ENCODE measurements around the gene SLC26A5. TPM values are rescaled to one million over a fixed set of nuclear protein-coding genes. Genes with fewer than 3 reads are reported as not detected.
"Not testable (repeated sequence)": the region's sequence is repeated elsewhere in the genome, so short reads cannot be mapped to it uniquely, and the experiment has no call there.

The SLC26A5 gene
- total RNA-seq, 1 experiment from 2014 or later, result not detected

GRCh38 chr7:103432712-103433111, 13.3 kb downstream of the SLC26A5 start:
- H3K36me3 ChIP-seq, result no peaks in the 10 kb centered on the region
- no peak for DNase-seq (ENCODE audit: low read depth in 1 of 2, low spot score in 2 of 2)
- peaks cover 6% of the 10 kb centered on the region for H3K27me3 ChIP-seq (replicated peaks)

DNA sequence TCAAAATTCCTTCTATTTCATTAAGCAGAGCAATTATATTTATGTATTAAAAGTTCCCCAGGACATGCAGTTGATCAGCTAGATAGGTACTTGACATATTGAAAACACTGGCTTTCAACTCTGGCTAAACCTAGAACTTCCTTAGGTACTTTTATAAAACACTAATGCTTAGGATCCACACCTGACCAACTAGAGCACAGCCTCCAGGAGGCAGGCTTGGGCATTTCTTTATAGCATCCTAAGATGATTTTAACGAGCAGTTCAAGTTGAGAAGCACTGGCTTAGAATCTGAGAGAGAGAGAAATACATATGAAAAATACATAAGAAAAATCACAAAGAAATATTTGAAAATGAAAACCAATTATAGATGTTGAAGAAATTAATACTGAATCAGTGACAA, 20.8 kb downstream of the SLC26A5 start:
- H3K4me3 ChIP-seq, result no peak overlapping the region
- H3K27ac ChIP-seq, result no peak overlapping the region
- H3K27me3 ChIP-seq (replicated peaks), result 0 out of 2 replicates have a peak, but pooled peaks cover 5% of the 10 kb centered on the region
- H3K9me3 ChIP-seq (replicated peaks), result no peaks in the 10 kb centered on the region
- no peaks in the 10 kb centered on the region for H3K4me1 ChIP-seq (replicated peaks)
- no peak for DNase-seq (ENCODE audit: low read depth in 1 of 2, low spot score in 2 of 2)
- H3K36me3 ChIP-seq, result no peaks in the 10 kb centered on the region

More at GRCh38 chr7:103432712-103433111, 13.3 kb downstream of the SLC26A5 start:
- Histone ChIP-seq H3K4me1 (replicated peaks) (no peaks in the 10 kb centered on the region), H3K4me3 (no peak overlapping the region), H3K9me3 (replicated peaks) (no peaks in the 10 kb centered on the region), H3K27ac (no peak overlapping the region)

DNA sequence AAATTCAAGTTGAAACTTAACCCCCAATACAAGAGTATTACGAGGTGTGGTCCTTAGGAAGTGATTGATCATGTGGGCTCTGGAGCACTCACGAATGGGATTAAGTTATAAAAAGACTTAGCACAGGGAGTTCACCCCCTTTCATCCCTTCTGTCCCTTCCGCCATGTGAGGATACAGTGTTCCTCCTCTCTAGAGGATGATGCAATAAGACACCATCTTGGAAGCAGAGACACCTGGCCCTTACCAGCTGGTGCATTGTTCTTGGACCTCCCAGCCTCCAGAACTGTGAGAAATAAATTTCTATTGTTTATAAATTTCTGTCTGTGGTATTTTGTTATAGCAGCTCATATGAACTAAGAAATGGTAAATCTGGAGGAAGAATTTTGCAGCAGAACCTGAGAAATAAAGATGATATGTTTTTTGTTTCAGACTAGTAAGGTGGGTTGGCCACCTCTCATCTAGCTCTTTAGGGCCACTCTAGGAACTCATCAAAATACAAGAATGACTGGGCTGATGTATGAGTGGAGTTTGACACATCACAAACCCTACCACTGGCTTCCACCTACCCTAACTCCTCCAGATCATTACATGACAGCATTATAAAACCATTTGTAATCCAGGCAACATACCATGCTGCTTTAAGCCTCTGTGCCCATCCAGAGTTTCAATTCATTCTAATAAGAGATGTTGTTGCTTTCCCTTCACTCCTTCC, 22.4 kb downstream of the SLC26A5 start:
- H3K9me3 ChIP-seq (replicated peaks), result no peaks in the 10 kb centered on the region
- H3K27me3 ChIP-seq (replicated peaks), result 0 out of 2 replicates have a peak, but pooled peaks cover 5% of the 10 kb centered on the region
- no peak for DNase-seq (ENCODE audit: low read depth in 1 of 2, low spot score in 2 of 2)
- H3K4me1 ChIP-seq (replicated peaks), result no peaks in the 10 kb centered on the region
- no peak overlapping the region for H3K27ac ChIP-seq
- H3K36me3 ChIP-seq, result no peaks in the 10 kb centered on the region
- H3K4me3 ChIP-seq, result no peak overlapping the region

- Histone ChIP-seq H3K9me3 (replicated peaks) (no peaks in the 10 kb centered on the region), H3K27me3 (replicated peaks) (no peaks in the 10 kb centered on the region), H3K4me1 (replicated peaks) (no peaks in the 10 kb centered on the region), H3K36me3 (no peaks in the 10 kb centered on the region), H3K27ac (no peak overlapping the region), H3K4me3 (no peak overlapping the region)
- no peak for DNase-seq (ENCODE audit: low read depth in 1 of 2, low spot score in 2 of 2)
Observed at GRCh38 chr7:103420857-103421384, 25.1 kb downstream of the SLC26A5 start.

GRCh38 chr7:103418241-103418640, 27.8 kb downstream of the SLC26A5 start:
- H3K4me3 ChIP-seq, result no peak overlapping the region
- no peak overlapping the region for H3K27ac ChIP-seq
- H3K36me3 ChIP-seq, result no peaks in the 10 kb centered on the region
- no peaks in the 10 kb centered on the region for H3K9me3 ChIP-seq (replicated peaks)
- H3K27me3 ChIP-seq (replicated peaks), result no peaks in the 10 kb centered on the region; the same call in 1 of the 2 replicates
- H3K4me1 ChIP-seq (replicated peaks), result no peaks in the 10 kb centered on the region
- DNase-seq (ENCODE audit: low read depth in 1 of 2, low spot score in 2 of 2), result no peak

DNA sequence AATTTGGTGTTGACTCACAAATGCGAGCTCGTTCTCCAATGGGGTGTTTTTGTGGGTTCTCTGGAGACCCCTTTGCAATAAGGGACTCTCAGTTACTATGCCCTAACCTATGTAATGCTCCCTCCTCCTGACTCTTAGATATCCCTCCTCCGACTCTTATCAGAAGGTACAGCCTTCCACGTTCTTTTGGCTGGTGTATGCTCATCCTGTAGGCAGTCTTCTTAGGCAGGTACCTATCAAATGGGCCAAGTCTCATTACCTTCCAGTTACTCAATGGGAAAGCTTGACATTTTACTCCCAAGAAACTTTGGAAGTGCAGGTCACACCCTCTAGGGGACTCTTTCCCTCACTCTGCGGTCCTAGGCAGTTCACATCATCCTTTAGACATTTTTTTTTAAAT, 32.6 kb downstream of the SLC26A5 start:
- no peaks in the 10 kb centered on the region for H3K4me1 ChIP-seq (replicated peaks)

DNA sequence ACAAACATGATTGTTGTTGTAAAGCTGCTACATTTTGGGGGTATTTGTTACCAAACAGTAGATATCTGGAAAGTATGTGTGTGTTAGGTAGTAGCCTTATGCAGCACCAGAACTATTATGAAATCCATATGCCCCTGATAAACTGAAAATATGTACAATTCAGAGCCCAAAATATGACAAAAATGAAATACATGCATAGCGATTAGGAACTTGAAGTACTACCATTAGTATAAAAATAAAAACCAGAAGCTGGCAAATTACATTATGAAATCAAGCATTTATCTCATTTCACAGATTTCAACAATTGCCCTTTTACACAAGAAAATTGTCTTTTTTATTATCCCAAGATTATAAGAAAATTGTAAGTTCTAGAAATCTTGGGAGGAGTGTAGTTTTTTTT, 33.9 kb downstream of the SLC26A5 start:
- no peaks in the 10 kb centered on the region for H3K4me1 ChIP-seq (replicated peaks)
- no peaks in the 10 kb centered on the region for H3K9me3 ChIP-seq (replicated peaks)
- DNase-seq (ENCODE audit: low read depth in 1 of 2, low spot score in 2 of 2), result no peak
- no peaks in the 10 kb centered on the region for H3K36me3 ChIP-seq
- peaks cover 8% of the 10 kb centered on the region; the same call in 1 of the 2 replicates for H3K27me3 ChIP-seq (replicated peaks)
- no peak overlapping the region for H3K27ac ChIP-seq
- H3K4me3 ChIP-seq, result no peak overlapping the region

More for the DNA sequence above, 32.6 kb downstream of the SLC26A5 start:
- H3K9me3 ChIP-seq (replicated peaks), result no peaks in the 10 kb centered on the region
- H3K4me3 ChIP-seq, result no peak overlapping the region
- no peaks in the 10 kb centered on the region for H3K36me3 ChIP-seq
- peaks cover 8% of the 10 kb centered on the region; the same call in 1 of the 2 replicates for H3K27me3 ChIP-seq (replicated peaks)
- no peak overlapping the region for H3K27ac ChIP-seq
- no peak for DNase-seq (ENCODE audit: low read depth in 1 of 2, low spot score in 2 of 2)

GRCh38 chr7:103405789-103406613, 40.0 kb downstream of the SLC26A5 start:
- H3K36me3 ChIP-seq; H3K27me3 ChIP-seq (replicated peaks); H3K9me3 ChIP-seq (replicated peaks); DNase-seq (ENCODE audit: low read depth in 1 of 2, low spot score in 2 of 2); H3K4me3 ChIP-seq; H3K4me1 ChIP-seq (replicated peaks); H3K27ac ChIP-seq: not testable (repeated sequence)

DNA sequence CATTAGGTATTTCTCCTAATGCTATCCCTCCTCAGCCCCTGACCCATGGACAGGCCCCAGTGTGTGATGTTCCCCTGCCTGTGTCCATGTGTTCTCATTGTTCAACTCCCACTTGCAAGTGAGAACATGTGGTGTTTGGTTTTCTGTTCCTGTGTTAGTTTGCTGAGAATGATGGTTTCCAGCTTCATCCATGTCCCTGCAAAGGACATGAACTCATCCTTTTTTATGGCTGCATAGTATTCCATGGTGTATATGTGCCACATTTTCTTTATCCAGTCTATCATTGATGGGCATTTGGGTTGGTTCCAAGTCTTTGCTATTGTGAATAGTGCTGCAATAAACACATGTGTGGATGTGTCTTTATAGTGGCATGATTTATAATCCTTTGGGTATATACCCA, 46.3 kb downstream of the SLC26A5 start:
- H3K36me3 ChIP-seq; H3K4me1 ChIP-seq (replicated peaks); H3K4me3 ChIP-seq; H3K27ac ChIP-seq; H3K9me3 ChIP-seq (replicated peaks); H3K27me3 ChIP-seq (replicated peaks); DNase-seq (ENCODE audit: low read depth in 1 of 2, low spot score in 2 of 2): not testable (repeated sequence)

- H3K36me3 ChIP-seq, result no peaks in the 10 kb centered on the region
- no peak overlapping the region for H3K4me3 ChIP-seq
- H3K27me3 ChIP-seq (replicated peaks), result no peaks in the 10 kb centered on the region
- H3K4me1 ChIP-seq (replicated peaks), result no peaks in the 10 kb centered on the region
- no peaks in the 10 kb centered on the region for H3K9me3 ChIP-seq (replicated peaks)
- no peak overlapping the region for H3K27ac ChIP-seq
- DNase-seq (ENCODE audit: low read depth in 1 of 2, low spot score in 2 of 2), result no peak
Observed at GRCh38 chr7:103398483-103399127, 47.4 kb downstream of the SLC26A5 start.

GRCh38 chr7:103396471-103396870, 49.5 kb downstream of the SLC26A5 start:
- H3K27ac ChIP-seq, result no peak overlapping the region
- H3K27me3 ChIP-seq (replicated peaks), result peaks cover 1% of the 10 kb centered on the region; the same call in 1 of the 2 replicates
- H3K4me1 ChIP-seq (replicated peaks), result no peaks in the 10 kb centered on the region
- H3K9me3 ChIP-seq (replicated peaks), result no peaks in the 10 kb centered on the region
- no peak overlapping the region for H3K4me3 ChIP-seq
- no peak for DNase-seq (ENCODE audit: low read depth in 1 of 2, low spot score in 2 of 2)
- no peaks in the 10 kb centered on the region for H3K36me3 ChIP-seq

GRCh38 chr7:103395071-103395470, 50.9 kb downstream of the SLC26A5 start:
- Histone ChIP-seq H3K4me1 (replicated peaks) (no peaks in the 10 kb centered on the region), H3K27me3 (replicated peaks) (peaks cover 6% of the 10 kb centered on the region; the same call in 1 of the 2 replicates), H3K4me3 (no peak overlapping the region), H3K27ac (no peak overlapping the region), H3K36me3 (no peaks in the 10 kb centered on the region), H3K9me3 (replicated peaks) (no peaks in the 10 kb centered on the region)
- DNase-seq (ENCODE audit: low read depth in 1 of 2, low spot score in 2 of 2), result no peak

GRCh38 chr7:103394566-103394965, 51.4 kb downstream of the SLC26A5 start:
- no peaks in the 10 kb centered on the region for H3K9me3 ChIP-seq (replicated peaks)
- no peaks in the 10 kb centered on the region for H3K4me1 ChIP-seq (replicated peaks)
- no peaks in the 10 kb centered on the region for H3K36me3 ChIP-seq
- no peak overlapping the region for H3K27ac ChIP-seq
- no peak overlapping the region for H3K4me3 ChIP-seq
- DNase-seq (ENCODE audit: low read depth in 1 of 2, low spot score in 2 of 2), result no peak
- H3K27me3 ChIP-seq (replicated peaks), result peaks cover 6% of the 10 kb centered on the region; the same call in 1 of the 2 replicates

Data from SJSA1 (cell line).